Trophoblast cell (in vitro differentiated cells and primary cell): Measurements from ENCODE around the gene RAP1GDS1.

ENCODE experiments used
- DNase-seq, 2 donors: peaks; one replicate each; pipeline ENCODE4 v3.0.0-alpha.2; 2016
- H2AFZ ChIP-seq: 2 replicates; pipeline ENCODE4 v1.6.1; 2013; ENCODE audit warnings: low read length, moderate library complexity, mild to moderate bottlenecking; ENCODE audit not compliant: insufficient read depth, poor library complexity
- H2AK5ac ChIP-seq: 2 replicates; pipeline ENCODE4 v1.6.1; 2013; ENCODE audit warnings: mild to moderate bottlenecking, low read length
- H2BK120ac ChIP-seq: 2 replicates; pipeline ENCODE4 v1.6.1; 2013; ENCODE audit warnings: low read length, mild to moderate bottlenecking, moderate library complexity; ENCODE audit not compliant: insufficient read depth, poor library complexity
- H2BK12ac ChIP-seq: 2 replicates; pipeline ENCODE4 v1.6.1; 2013; ENCODE audit warnings: mild to moderate bottlenecking, low read length, moderate library complexity
- H2BK5ac ChIP-seq: 2 replicates; pipeline ENCODE4 v1.6.1; 2013; ENCODE audit warnings: low read length, low read depth, moderate library complexity, mild to moderate bottlenecking; ENCODE audit not compliant: poor library complexity
- H3K14ac ChIP-seq: 2 replicates; pipeline ENCODE4 v1.6.1; 2013; ENCODE audit warnings: mild to moderate bottlenecking, low read length
- H3K18ac ChIP-seq: 2 replicates; pipeline ENCODE4 v1.6.1; 2013; ENCODE audit warnings: mild to moderate bottlenecking, low read length
- H3K23ac ChIP-seq: 2 replicates; pipeline ENCODE4 v1.6.1; 2013; ENCODE audit warnings: low read length
- H3K27ac ChIP-seq: 2 replicates; pipeline ENCODE4 v1.5.1; 2013; ENCODE audit warnings: low read depth, mild to moderate bottlenecking, inconsistent platforms, low read length, moderate library complexity
- H3K27me3 ChIP-seq: 2 replicates; pipeline ENCODE4 v1.6.1; 2013; ENCODE audit warnings: inconsistent platforms, mild to moderate bottlenecking, low read length, moderate library complexity; ENCODE audit not compliant: insufficient read depth
- H3K36me3 ChIP-seq, 2 experiments: 1 replicate in 1 of 2; 2 replicates in 1 of 2; pipeline ENCODE4 v1.6.1; 2013; ENCODE audit warnings: low read length in 2 of 2, mild to moderate bottlenecking in 2 of 2, moderate library complexity in 1 of 2; ENCODE audit not compliant: insufficient read depth in 2 of 2, control insufficient read depth in 1 of 2
- H3K4ac ChIP-seq: 2 replicates; pipeline ENCODE4 v1.6.1; 2013; ENCODE audit warnings: low read depth, mild to moderate bottlenecking, low read length, moderate library complexity
- H3K4me1 ChIP-seq, 2 experiments: 1 replicate in 1 of 2; 2 replicates in 1 of 2; pipeline ENCODE4 v1.6.1; 2013; ENCODE audit warnings: low read length in 2 of 2, mild to moderate bottlenecking in 2 of 2, moderate library complexity in 1 of 2; ENCODE audit not compliant: insufficient read depth in 2 of 2, control insufficient read depth in 1 of 2
- H3K4me2 ChIP-seq: 2 replicates; pipeline ENCODE4 v1.6.1; 2013; ENCODE audit warnings: inconsistent platforms, mild to moderate bottlenecking, low read length, moderate library complexity
- H3K4me3 ChIP-seq: 2 replicates; pipeline ENCODE4 v1.5.1; 2013; ENCODE audit warnings: mild to moderate bottlenecking, low read depth, low read length, inconsistent platforms
- H3K79me1 ChIP-seq: one replicate; pipeline ENCODE4 v1.6.1; 2013; ENCODE audit warnings: low read length
- H3K79me2 ChIP-seq: 2 replicates; pipeline ENCODE4 v1.6.1; 2013; ENCODE audit warnings: low read length, mild to moderate bottlenecking; ENCODE audit not compliant: control insufficient read depth, insufficient read depth, poor library complexity
- H3K9ac ChIP-seq: 2 replicates; pipeline ENCODE4 v1.6.1; 2013; ENCODE audit warnings: mild to moderate bottlenecking, low read length
- H3K9me3 ChIP-seq: 2 replicates; pipeline ENCODE4 v1.6.1; 2013; ENCODE audit warnings: low read depth, mild to moderate bottlenecking, control low read depth, inconsistent platforms, low read length; ENCODE audit not compliant: insufficient read depth
- H4K12ac ChIP-seq: 2 replicates; pipeline ENCODE4 v1.6.1; 2013; ENCODE audit warnings: low read depth, mild to moderate bottlenecking, low read length, moderate library complexity
- H4K8ac ChIP-seq: 2 replicates; pipeline ENCODE4 v1.6.1; 2013; ENCODE audit warnings: low read depth, mild to moderate bottlenecking, low read length, moderate library complexity
- H4K91ac ChIP-seq: one replicate; pipeline ENCODE4 v1.6.1; 2013; ENCODE audit warnings: low read depth, mild to moderate bottlenecking, low read length, moderate library complexity
- WGBS: extraction: QIAGEN DNeasy Blood & Tissue Kit; methylation state at CpG from one replicate; pipeline ENCODE4 v1.1.7; 2013; ENCODE audit warnings: missing lambda C conversion rate; ENCODE audit not compliant: insufficient read length, insufficient coverage; ENCODE audit errors: extremely low coverage; 5-methylcytosine and 5-hydroxymethylcytosine counted together

RAP1GDS1 gene

GRCh38 chr4:98394134-98394533 lies 132.9 kb downstream of the RAP1GDS1 start:
- Histone ChIP-seq H3K4me3 (no peak overlapping the region), H2BK12ac (no peak overlapping the region), H3K4ac (no peak overlapping the region), H3K14ac (no peak overlapping the region), H3K79me2 (no peaks in the 10 kb centered on the region), H3K23ac (no peak overlapping the region), H3K36me3 (no peaks in the 10 kb centered on the region), H3K18ac (no peak overlapping the region), H2BK5ac (no peak overlapping the region), H4K91ac (no peak overlapping the region), H3K9ac (no peak overlapping the region), H3K27ac (no peak overlapping the region), H4K12ac (no peak overlapping the region), H3K79me1 (no peaks in the 10 kb centered on the region), H2BK120ac (no peak overlapping the region), H3K4me1 (no peaks in the 10 kb centered on the region), H3K4me2 (no peak overlapping the region), H3K9me3 (no peaks in the 10 kb centered on the region), H2AFZ (no peak overlapping the region), H4K8ac (no peak overlapping the region), H3K27me3 (no peaks in the 10 kb centered on the region), H2AK5ac (no peak overlapping the region)
- no CpG with 5 or more reads among the region's 1 CpG for WGBS
- no peak for DNase-seq

GRCh38 chr4:98399915-98400314 lies 138.7 kb downstream of the RAP1GDS1 start:
- H3K36me3 ChIP-seq = no peaks in the 10 kb centered on the region
- no peak overlapping the region for H3K4me2 ChIP-seq
- no peaks in the 10 kb centered on the region for H3K9me3 ChIP-seq
- H2BK12ac ChIP-seq = no peak overlapping the region
- no peak overlapping the region for H4K8ac ChIP-seq
- no peak overlapping the region for H3K23ac ChIP-seq
- no peak overlapping the region for H2AK5ac ChIP-seq
- H2BK5ac ChIP-seq = no peak overlapping the region
- no peak overlapping the region for H3K4me3 ChIP-seq
- no peak overlapping the region for H3K14ac ChIP-seq
- no peaks in the 10 kb centered on the region for H3K79me1 ChIP-seq
- no peak overlapping the region for H4K12ac ChIP-seq
- no peak overlapping the region for H2BK120ac ChIP-seq
- H3K27me3 ChIP-seq = no peaks in the 10 kb centered on the region
- H4K91ac ChIP-seq = no peak overlapping the region
- no peak overlapping the region for H3K4ac ChIP-seq
- no peak overlapping the region for H3K18ac ChIP-seq
- no peak for DNase-seq
- H3K4me1 ChIP-seq = no peaks in the 10 kb centered on the region
- H3K79me2 ChIP-seq = no peaks in the 10 kb centered on the region
- no CpG with 5 or more reads among the region's 1 CpG for WGBS
- no peak overlapping the region for H3K27ac ChIP-seq
- no peak overlapping the region for H3K9ac ChIP-seq
- H2AFZ ChIP-seq = no peak overlapping the region

DNA sequence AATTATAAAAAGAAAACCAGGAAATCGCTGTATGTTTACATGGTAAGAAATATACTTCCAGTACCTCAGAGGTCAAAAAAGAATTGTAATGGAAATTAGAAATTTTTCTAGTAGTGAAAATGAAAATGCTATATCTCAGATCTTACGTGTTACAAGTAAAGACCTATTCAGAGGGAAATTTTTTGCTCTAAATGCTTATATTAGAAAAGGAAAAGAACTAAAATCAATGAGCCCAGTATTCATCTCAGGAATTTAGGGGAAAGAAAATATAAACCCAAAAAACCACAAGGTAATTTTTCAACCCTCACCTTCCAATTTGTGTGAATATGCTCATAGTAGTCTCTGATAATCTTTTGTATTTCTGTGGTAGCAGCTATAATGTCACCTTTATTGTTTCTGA lies 145.6 kb downstream of the RAP1GDS1 start:
- no peak overlapping the region for H2AK5ac ChIP-seq
- no peak overlapping the region for H3K18ac ChIP-seq
- H3K27ac ChIP-seq = no peak overlapping the region
- no CpG with 5 or more reads among the region's 2 CpGs for WGBS
- H4K8ac ChIP-seq = no peak overlapping the region
- no peaks in the 10 kb centered on the region for H3K27me3 ChIP-seq
- no peak overlapping the region for H3K9ac ChIP-seq
- no peaks in the 10 kb centered on the region for H3K4me1 ChIP-seq
- H3K23ac ChIP-seq = no peak overlapping the region
- H3K36me3 ChIP-seq = no peaks in the 10 kb centered on the region
- H3K4me2 ChIP-seq = no peak overlapping the region
- H4K12ac ChIP-seq = no peak overlapping the region
- no peaks in the 10 kb centered on the region for H3K79me1 ChIP-seq
- H2BK120ac ChIP-seq = no peak overlapping the region
- H2BK5ac ChIP-seq = no peak overlapping the region
- no peak for DNase-seq
- H2BK12ac ChIP-seq = no peak overlapping the region
- no peak overlapping the region for H2AFZ ChIP-seq
- no peaks in the 10 kb centered on the region for H3K79me2 ChIP-seq
- H3K4ac ChIP-seq = no peak overlapping the region
- H4K91ac ChIP-seq = no peak overlapping the region
- no peak overlapping the region for H3K14ac ChIP-seq
- H3K9me3 ChIP-seq = no peaks in the 10 kb centered on the region
- H3K4me3 ChIP-seq = no peak overlapping the region

DNA sequence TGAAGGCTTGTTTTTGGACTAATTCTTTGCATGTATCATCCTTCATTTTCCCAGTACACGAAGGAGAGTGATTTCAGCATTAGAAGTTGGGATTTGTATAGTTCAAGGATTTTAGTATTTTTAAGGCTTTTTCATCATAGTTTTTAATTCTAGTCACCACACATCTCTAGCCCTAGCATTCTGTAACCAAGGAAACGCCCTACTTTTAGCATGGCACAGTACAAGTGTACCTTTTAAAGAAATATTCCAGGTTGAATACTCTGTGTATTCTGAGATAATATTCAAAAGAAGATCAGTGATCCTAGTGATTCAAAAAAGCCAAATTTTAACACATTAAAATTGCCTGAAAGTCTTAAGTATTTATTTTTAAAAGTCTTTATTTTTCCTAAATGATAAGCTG lies 150.5 kb downstream of the RAP1GDS1 start:
- Histone ChIP-seq H2BK12ac (no peak overlapping the region), H3K9ac (no peak overlapping the region), H4K12ac (no peak overlapping the region), H2AFZ (no peak overlapping the region), H3K27me3 (no peaks in the 10 kb centered on the region), H4K8ac (no peak overlapping the region), H3K18ac (no peak overlapping the region), H4K91ac (no peak overlapping the region), H2BK120ac (no peak overlapping the region), H3K79me1 (no peaks in the 10 kb centered on the region), H3K4me3 (no peak overlapping the region), H3K23ac (no peak overlapping the region), H3K14ac (no peak overlapping the region), H2AK5ac (no peak overlapping the region), H3K79me2 (no peaks in the 10 kb centered on the region), H3K4ac (no peak overlapping the region), H3K27ac (no peak overlapping the region), H3K9me3 (no peaks in the 10 kb centered on the region), H3K4me2 (no peak overlapping the region), H3K4me1 (no peaks in the 10 kb centered on the region), H2BK5ac (no peak overlapping the region), H3K36me3 (peaks cover 0 to 2% of the 10 kb centered on the region in 2 experiments)
- DNase-seq = no peak
- no CpG with 5 or more reads among the region's 2 CpGs for WGBS
